ENCODE data around the gene CAMSAP2.

GRCh38 chr1:200893411-200893901 is 154.8 kb downstream of the CAMSAP2 start:
- no peak for TF ChIP-seq CTCF (conservative IDR thresholded peaks at IDR 0.05; ENCODE audit: low read depth, low read length)
- TF ChIP-seq EZH2 (IDR thresholded peaks at IDR 0.05; ENCODE audit: low read length, unreplicated experiment): no peak
